HCT116 (cell line): ENCODE data around the gene ENPP6. TPM values are rescaled to one million over a fixed set of nuclear protein-coding genes. Genes with fewer than 3 reads are reported as not detected.

Experiments used
- ATAC-seq: fragments of 200-7000 bp; cut with Tn5 transposase; 2 replicates; pipeline ENCODE4 v1.9.1; 2020; ENCODE audit warnings: mild to moderate bottlenecking, moderate library complexity
- BruUV-seq: library from RNA; stranded (reverse); fragments of 400-500 nt; replicated peaks from 2 replicates; lab custom pipeline; 2021; lab: Mats Ljungman, UMichigan
- CTCF ChIA-PET: fragments of 300-600 bp; sonication (Branson Sonifier 250); formaldehyde crosslinking; loops from one replicate; lab custom pipeline; 2021; ENCODE audit warnings: antibody characterized with exemption; lab: Charles Lee
- POLR2A ChIA-PET: fragments of 300-600, 350-600 bp; sonication (Branson Sonifier 250); formaldehyde crosslinking; loops from one replicate; lab custom pipeline; 2021; ENCODE audit warnings: antibody characterized with exemption; lab: Charles Lee
- RAD21 ChIA-PET, 2 experiments: fragments of 300-600 bp; sonication (Branson Sonifier 250); formaldehyde crosslinking; loops; one replicate each; lab custom pipeline; 2023; ENCODE audit warnings: low total read pairs in 2 of 2; ENCODE audit not compliant: uncharacterized antibody in 2 of 2, unreplicated experiment in 2 of 2, low non-redundant PET in 1 of 2; lab: Charles Lee
- DNase-seq: peaks from one replicate; pipeline ENCODE4 v3.0.0-alpha.2; 2010; ENCODE audit warnings: low read depth, low spot score
- H2AFZ ChIP-seq: fragments of 200-600 bp; shearing (Covaris generic), sonication (generic); 2 replicates; pipeline ENCODE4 v1.6.1; 2017; ENCODE audit warnings: low read depth, mixed run types, mixed read lengths, antibody characterized with exemption, low read length; ENCODE audit not compliant: poor library complexity, severe bottlenecking
- H3K27ac ChIP-seq: 2 replicates; pipeline ENCODE4 v1.5.1; 2012; ENCODE audit warnings: low read depth, low read length
- H3K27me3 ChIP-seq: fragments of 200-600 bp; sonication (generic); 2 replicates; pipeline ENCODE4 v1.6.1; 2016; ENCODE audit warnings: mixed run types, low read length, mixed read lengths; ENCODE audit not compliant: insufficient read depth
- H3K36me3 ChIP-seq, 2 experiments: fragments of 200-500 bp in 1 of 2; fragments of 200-600 bp in 1 of 2; sonication (Bioruptor generic) in 1 of 2; sonication (generic) in 1 of 2; 2 replicates each; pipeline versions ENCODE4 v1.5.1 to v1.6.1; 2014 to 2016; ENCODE audit warnings: low read length in 2 of 2, inconsistent platforms in 1 of 2, mixed read lengths in 1 of 2, mixed run types in 1 of 2; ENCODE audit not compliant: insufficient read depth in 2 of 2, control insufficient read depth in 1 of 2
- H3K4me1 ChIP-seq, 2 experiments: fragments of 200-600 bp in 1 of 2; sonication (generic) in 1 of 2; 2 replicates each; pipeline versions ENCODE4 v1.5.1 to v1.6.1; 2012 to 2017; ENCODE audit warnings: low read length in 2 of 2, inconsistent platforms in 1 of 2, mild to moderate bottlenecking in 1 of 2, mixed read lengths in 1 of 2, mixed run types in 1 of 2, moderate library complexity in 1 of 2; ENCODE audit not compliant: insufficient read depth in 2 of 2, control insufficient read depth in 1 of 2
- H3K4me2 ChIP-seq: fragments of 200-600 bp; sonication (generic); 2 replicates; pipeline ENCODE4 v1.6.1; 2017; ENCODE audit warnings: mixed run types, low read length, mixed read lengths
- H3K4me3 ChIP-seq, 2 experiments: fragments of 200-600 bp in 1 of 2; sonication (generic) in 1 of 2; replicated peaks in 1 of 2; 2 replicates each; pipeline ENCODE4 v1.5.1; 2011 to 2016; ENCODE audit warnings: low read length in 2 of 2, control low read depth in 1 of 2, low read depth in 1 of 2, mild to moderate bottlenecking in 1 of 2, mixed read lengths in 1 of 2, mixed run types in 1 of 2
- H3K79me2 ChIP-seq: fragments of 200-600 bp; sonication (generic); 2 replicates; pipeline ENCODE4 v1.6.1; 2017; ENCODE audit warnings: mild to moderate bottlenecking, mixed run types, low read length, moderate library complexity, mixed read lengths; ENCODE audit not compliant: insufficient read depth
- H3K9ac ChIP-seq: fragments of 200-600 bp; sonication (generic); 2 replicates; pipeline ENCODE4 v1.6.1; 2016; ENCODE audit warnings: low read length, mixed read lengths
- H3K9me2 ChIP-seq: fragments of 200-600 bp; sonication (generic), shearing (Covaris generic); 2 replicates; pipeline ENCODE4 v1.6.1; 2017; ENCODE audit warnings: mixed run types, mild to moderate bottlenecking, moderate library complexity; ENCODE audit not compliant: insufficient read depth
- H3K9me3 ChIP-seq, 2 experiments: fragments of 200-500 bp in 1 of 2; fragments of 200-600 bp in 1 of 2; sonication (Bioruptor generic) in 1 of 2; sonication (generic) in 1 of 2; 2 replicates each; pipeline ENCODE4 v1.6.1; 2014 to 2017; ENCODE audit warnings: low read length in 2 of 2, mixed read lengths in 2 of 2, inconsistent platforms in 1 of 2, low read depth in 1 of 2, mild to moderate bottlenecking in 1 of 2, mixed run types in 1 of 2, moderate library complexity in 1 of 2; ENCODE audit not compliant: control insufficient read depth in 1 of 2, insufficient read depth in 1 of 2
- H4K20me1 ChIP-seq: fragments of 200-600 bp; sonication (generic), shearing (Covaris generic); 2 replicates; pipeline ENCODE4 v1.6.1; 2017; ENCODE audit warnings: mixed run types, mild to moderate bottlenecking, moderate library complexity; ENCODE audit not compliant: insufficient read depth
- ELF1 ChIP-seq: IDR thresholded peaks from 2 replicates; pipeline ENCODE4 v1.6.1; 2012; ENCODE audit warnings: low read depth, borderline replicate concordance
- FOSL1 ChIP-seq: IDR thresholded peaks from 2 replicates; pipeline ENCODE4 v1.6.1; 2012; ENCODE audit warnings: low read depth
- POLR2A ChIP-seq: IDR thresholded peaks from 2 replicates; pipeline ENCODE4 v1.7.0; 2011; ENCODE audit warnings: borderline replicate concordance; ENCODE audit not compliant: insufficient read depth, insufficient read length; ENCODE audit errors: extremely low read depth
- POLR2AphosphoS5 ChIP-seq: IDR thresholded peaks from 2 replicates; pipeline ENCODE4 v1.6.1; 2011; ENCODE audit warnings: mild to moderate bottlenecking, low read depth, low read length, moderate library complexity
- RAD21 ChIP-seq: IDR thresholded peaks from 2 replicates; pipeline ENCODE4 v1.6.1; 2012; ENCODE audit warnings: low read depth, mild to moderate bottlenecking
- TCF7L2 ChIP-seq: IDR thresholded peaks from 2 replicates; pipeline ENCODE4 v1.7.0; 2011; ENCODE audit warnings: borderline replicate concordance, inconsistent platforms; ENCODE audit not compliant: insufficient read depth, insufficient read length; ENCODE audit errors: extremely low read depth
- YY1 ChIP-seq: IDR thresholded peaks from 2 replicates; pipeline ENCODE4 v1.6.1; 2011; ENCODE audit warnings: low read length, low read depth, moderate library complexity, mild to moderate bottlenecking; ENCODE audit not compliant: insufficient replicate concordance; ENCODE audit errors: extremely low read depth
- ZNF274 ChIP-seq: fragments of 200-500 bp; sonication (Bioruptor generic); IDR thresholded peaks from 2 replicates; pipeline ENCODE4 v1.6.1; 2014; ENCODE audit warnings: mild to moderate bottlenecking, low read depth, low read length, inconsistent platforms
- intact Hi-C: fragments of 100-400 bp; cut with micrococcal nuclease; formaldehyde crosslinking; loops from 2 replicates; pipeline ENCODE4 v1.10.0; 2022
- total RNA-seq: library from RNA; stranded (reverse); gene quantifications from one replicate; pipeline ENCODE4 v1.2.1, GENCODE V29; 2021; ENCODE audit not compliant: unreplicated experiment
- TF ChIP-seq, protein P1 (sequence below): IDR thresholded peaks from 2 replicates; pipeline ENCODE4 v1.6.1; 2012; ENCODE audit warnings: low read depth
- TF ChIP-seq, protein P2 (sequence below): IDR thresholded peaks from 2 replicates; pipeline ENCODE4 v1.6.1; 2011; ENCODE audit warnings: mild to moderate bottlenecking, low read length, moderate library complexity; ENCODE audit not compliant: insufficient replicate concordance; ENCODE audit errors: extremely low read depth
- TF ChIP-seq, protein P3 (sequence below): IDR thresholded peaks from 2 replicates; pipeline ENCODE4 v1.6.1; 2012

The ENPP6 gene
- total RNA-seq, 1 experiment from 2014 or later: not detected

DNA sequence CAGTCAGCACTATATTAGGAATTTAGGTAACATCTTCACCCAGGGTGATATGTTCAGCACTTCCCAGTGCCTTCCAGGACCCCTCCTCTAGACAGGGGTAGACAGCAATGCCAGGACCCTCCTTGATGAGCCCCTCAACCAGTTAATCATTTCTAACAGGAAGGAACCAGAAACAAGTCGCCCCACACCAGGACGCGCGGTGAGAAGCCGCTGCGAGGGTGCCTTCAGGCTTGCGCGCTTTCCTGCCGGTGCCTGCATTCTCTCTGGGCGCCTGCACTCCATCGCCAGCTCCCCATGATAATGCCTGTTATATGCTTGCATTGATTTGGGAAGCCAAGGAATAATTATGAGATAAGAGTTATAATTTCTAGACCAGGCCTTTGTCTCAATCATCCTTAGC is 116.0 kb downstream of the ENPP6 start:
- H3K9me3 ChIP-seq: no peaks in the 10 kb centered on the region
- H3K27me3 ChIP-seq: no peaks in the 10 kb centered on the region
- no peak overlapping the region for H2AFZ ChIP-seq
- no TSS peak for BruUV-seq
- no peaks in the 10 kb centered on the region for H3K79me2 ChIP-seq
- ChIA-PET POLR2A (no interaction called here), CTCF (no interaction called here), RAD21 (no interaction called here)
- H3K27ac ChIP-seq: no peak overlapping the region
- ATAC-seq: no peak
- intact Hi-C loops: no loop called here
- H3K4me3 ChIP-seq: no peak overlapping the region
- H3K9me2 ChIP-seq: no peaks in the 10 kb centered on the region
- TF ChIP-seq TCF7L2 (no peak), RAD21 (no peak), POLR2A (no peak), ELF1 (no peak), YY1 (no peak), ZNF274 (no peak), FOSL1 (no peak), POLR2AphosphoS5 (no peak)
- TF ChIP-seq, protein P1, sequence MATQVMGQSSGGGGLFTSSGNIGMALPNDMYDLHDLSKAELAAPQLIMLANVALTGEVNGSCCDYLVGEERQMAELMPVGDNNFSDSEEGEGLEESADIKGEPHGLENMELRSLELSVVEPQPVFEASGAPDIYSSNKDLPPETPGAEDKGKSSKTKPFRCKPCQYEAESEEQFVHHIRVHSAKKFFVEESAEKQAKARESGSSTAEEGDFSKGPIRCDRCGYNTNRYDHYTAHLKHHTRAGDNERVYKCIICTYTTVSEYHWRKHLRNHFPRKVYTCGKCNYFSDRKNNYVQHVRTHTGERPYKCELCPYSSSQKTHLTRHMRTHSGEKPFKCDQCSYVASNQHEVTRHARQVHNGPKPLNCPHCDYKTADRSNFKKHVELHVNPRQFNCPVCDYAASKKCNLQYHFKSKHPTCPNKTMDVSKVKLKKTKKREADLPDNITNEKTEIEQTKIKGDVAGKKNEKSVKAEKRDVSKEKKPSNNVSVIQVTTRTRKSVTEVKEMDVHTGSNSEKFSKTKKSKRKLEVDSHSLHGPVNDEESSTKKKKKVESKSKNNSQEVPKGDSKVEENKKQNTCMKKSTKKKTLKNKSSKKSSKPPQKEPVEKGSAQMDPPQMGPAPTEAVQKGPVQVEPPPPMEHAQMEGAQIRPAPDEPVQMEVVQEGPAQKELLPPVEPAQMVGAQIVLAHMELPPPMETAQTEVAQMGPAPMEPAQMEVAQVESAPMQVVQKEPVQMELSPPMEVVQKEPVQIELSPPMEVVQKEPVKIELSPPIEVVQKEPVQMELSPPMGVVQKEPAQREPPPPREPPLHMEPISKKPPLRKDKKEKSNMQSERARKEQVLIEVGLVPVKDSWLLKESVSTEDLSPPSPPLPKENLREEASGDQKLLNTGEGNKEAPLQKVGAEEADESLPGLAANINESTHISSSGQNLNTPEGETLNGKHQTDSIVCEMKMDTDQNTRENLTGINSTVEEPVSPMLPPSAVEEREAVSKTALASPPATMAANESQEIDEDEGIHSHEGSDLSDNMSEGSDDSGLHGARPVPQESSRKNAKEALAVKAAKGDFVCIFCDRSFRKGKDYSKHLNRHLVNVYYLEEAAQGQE: no peak
- TF ChIP-seq, protein P2, sequence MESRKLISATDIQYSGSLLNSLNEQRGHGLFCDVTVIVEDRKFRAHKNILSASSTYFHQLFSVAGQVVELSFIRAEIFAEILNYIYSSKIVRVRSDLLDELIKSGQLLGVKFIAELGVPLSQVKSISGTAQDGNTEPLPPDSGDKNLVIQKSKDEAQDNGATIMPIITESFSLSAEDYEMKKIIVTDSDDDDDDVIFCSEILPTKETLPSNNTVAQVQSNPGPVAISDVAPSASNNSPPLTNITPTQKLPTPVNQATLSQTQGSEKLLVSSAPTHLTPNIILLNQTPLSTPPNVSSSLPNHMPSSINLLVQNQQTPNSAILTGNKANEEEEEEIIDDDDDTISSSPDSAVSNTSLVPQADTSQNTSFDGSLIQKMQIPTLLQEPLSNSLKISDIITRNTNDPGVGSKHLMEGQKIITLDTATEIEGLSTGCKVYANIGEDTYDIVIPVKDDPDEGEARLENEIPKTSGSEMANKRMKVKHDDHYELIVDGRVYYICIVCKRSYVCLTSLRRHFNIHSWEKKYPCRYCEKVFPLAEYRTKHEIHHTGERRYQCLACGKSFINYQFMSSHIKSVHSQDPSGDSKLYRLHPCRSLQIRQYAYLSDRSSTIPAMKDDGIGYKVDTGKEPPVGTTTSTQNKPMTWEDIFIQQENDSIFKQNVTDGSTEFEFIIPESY: no peak
- TF ChIP-seq, protein P3, sequence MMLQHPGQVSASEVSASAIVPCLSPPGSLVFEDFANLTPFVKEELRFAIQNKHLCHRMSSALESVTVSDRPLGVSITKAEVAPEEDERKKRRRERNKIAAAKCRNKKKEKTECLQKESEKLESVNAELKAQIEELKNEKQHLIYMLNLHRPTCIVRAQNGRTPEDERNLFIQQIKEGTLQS: no peak
- no peaks in the 10 kb centered on the region for H3K36me3 ChIP-seq
- H3K4me1 ChIP-seq: no peaks in the 10 kb centered on the region
- H3K9ac ChIP-seq: no peak overlapping the region
- no peaks in the 10 kb centered on the region for H4K20me1 ChIP-seq
- no peak overlapping the region for H3K4me2 ChIP-seq
- no peak for DNase-seq
